Measurements from ENCODE around the gene DOCK11. TPM values are rescaled to one million over a fixed set of nuclear protein-coding genes. Genes with fewer than 3 reads are reported as not detected.

The DOCK11 gene
- total RNA-seq, 4 donors from 2014 or later, result 30.0 to 50.7 (median 35.7) TPM

- Histone ChIP-seq H3K27me3 (no peaks in the 10 kb centered on the region), H3K9me3 (no peaks in the 10 kb centered on the region), H3K27ac (peak overlapping the region in 2 of 4 donors; percentile 8 to 54), H3K4me3 (no peak overlapping the region), H3K4me1 (peaks cover 0 to 7% (median 0%) of the 10 kb centered on the region in 4 donors), H3K36me3 (no peaks in the 10 kb centered on the region)
- TF ChIP-seq EP300 (IDR thresholded peaks at IDR 0.05), result no peak
- TF ChIP-seq CTCF (IDR thresholded peaks at IDR 0.05), result no peak
- no peak for TF ChIP-seq POLR2A (IDR thresholded peaks at IDR 0.05)
- 73 to 100% methylated on average over 1 of the region's 1 CpG for WGBS, 2 donors
- no peak for DNase-seq (ENCODE audit: low spot score in 2 of 2)
These were observed 12.2 kb downstream of the DOCK11 start for GRCh38 chrX:118507766-118508165.

- no peaks in the 10 kb centered on the region for H3K36me3 ChIP-seq
- no peak for DNase-seq (ENCODE audit: low spot score in 2 of 2)
- H3K27ac ChIP-seq, result peak overlapping the region in 1 of 4 donors; percentile 52
- H3K4me1 ChIP-seq, result peaks cover 0 to 7% (median 0%) of the 10 kb centered on the region in 4 donors
- TF ChIP-seq EP300 (IDR thresholded peaks at IDR 0.05) (no peak), POLR2A (IDR thresholded peaks at IDR 0.05) (no peak), CTCF (IDR thresholded peaks at IDR 0.05) (no peak)
- H3K27me3 ChIP-seq, result no peaks in the 10 kb centered on the region
- no peaks in the 10 kb centered on the region for H3K9me3 ChIP-seq
- 69 to 76% methylated on average over 5 of the region's 5 CpGs for WGBS, 2 donors
- no peak overlapping the region for H3K4me3 ChIP-seq
These were observed 12.6 kb downstream of the DOCK11 start for GRCh38 chrX:118508221-118508620.

DNA sequence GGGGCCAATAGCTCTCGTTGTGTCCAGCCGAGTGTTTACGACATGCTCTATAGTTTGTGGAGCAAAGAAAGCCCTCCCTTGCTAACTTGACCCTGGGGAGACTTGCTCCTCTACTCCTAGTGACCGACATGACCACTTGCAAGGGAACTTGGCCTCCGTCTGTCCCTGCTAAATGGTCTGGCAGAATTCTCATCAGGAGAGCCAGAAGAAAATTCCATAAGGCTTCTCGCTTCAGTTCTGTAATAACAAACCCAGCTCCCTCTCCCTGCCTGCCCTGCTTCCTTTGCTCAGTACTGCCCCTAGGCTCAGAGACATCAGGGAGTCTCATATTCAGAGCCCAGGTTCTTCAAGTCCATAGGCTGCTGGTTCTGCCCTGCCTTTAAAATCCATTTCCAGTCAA is 13.0 kb downstream of the DOCK11 start:
- Histone ChIP-seq H3K9me3 (no peaks in the 10 kb centered on the region), H3K4me3 (no peak overlapping the region), H3K27me3 (no peaks in the 10 kb centered on the region), H3K4me1 (peaks cover 0 to 7% (median 0%) of the 10 kb centered on the region in 4 donors), H3K27ac (peak overlapping the region in 1 of 4 donors; percentile 52), H3K36me3 (no peaks in the 10 kb centered on the region)
- 37 to 53% methylated on average over 6 of the region's 6 CpGs for WGBS, 2 donors
- TF ChIP-seq POLR2A (IDR thresholded peaks at IDR 0.05), result no peak
- no peak for TF ChIP-seq EP300 (IDR thresholded peaks at IDR 0.05)
- no peak for TF ChIP-seq CTCF (IDR thresholded peaks at IDR 0.05)
- DNase-seq (ENCODE audit: low spot score in 2 of 2), result no peak

GRCh38 chrX:118510111-118510510 is 14.5 kb downstream of the DOCK11 start:
- H3K4me3 ChIP-seq, result no peak overlapping the region
- DNase-seq (ENCODE audit: low spot score in 2 of 2), result no peak
- peaks cover 0 to 9% (median 0%) of the 10 kb centered on the region in 3 donors for H3K36me3 ChIP-seq
- no peak overlapping the region for H3K27ac ChIP-seq
- WGBS, 2 donors, result 84 to 91% methylated on average over 5 of the region's 5 CpGs
- H3K9me3 ChIP-seq, result no peaks in the 10 kb centered on the region
- no peaks in the 10 kb centered on the region for H3K27me3 ChIP-seq
- peaks cover 0 to 7% (median 0%) of the 10 kb centered on the region in 4 donors for H3K4me1 ChIP-seq
- TF ChIP-seq EP300 (IDR thresholded peaks at IDR 0.05) (no peak), POLR2A (IDR thresholded peaks at IDR 0.05) (no peak), CTCF (IDR thresholded peaks at IDR 0.05) (no peak)

GRCh38 chrX:118513120-118513898 is 17.7 kb downstream of the DOCK11 start:
- WGBS, 2 donors, result 79 to 86% methylated on average over 6 of the region's 6 CpGs
- H3K27me3 ChIP-seq, result no peaks in the 10 kb centered on the region
- H3K4me3 ChIP-seq, result no peak overlapping the region
- no peak for TF ChIP-seq CTCF (IDR thresholded peaks at IDR 0.05)
- H3K36me3 ChIP-seq, result peaks cover 0 to 10% (median 0%) of the 10 kb centered on the region in 3 donors
- H3K4me1 ChIP-seq, result no peaks in the 10 kb centered on the region
- H3K9me3 ChIP-seq, result no peaks in the 10 kb centered on the region
- DNase-seq (ENCODE audit: low spot score in 2 of 2), result no peak
- peak overlapping the region in 2 of 4 donors; percentile 4 to 15 for H3K27ac ChIP-seq
